Right atrium auricular region (tissue), 2 donors: Measurements from ENCODE around the gene DAAM2. TPM values are rescaled to one million over a fixed set of nuclear protein-coding genes. Genes with fewer than 3 reads are reported as not detected.

Source experiments
- DNase-seq: peaks from one replicate; pipeline ENCODE4 v3.0.0-alpha.2; 2019; ENCODE audit warnings: low spot score
- H3K27ac ChIP-seq, 2 donors: fragments of 200-600 bp; sonication (generic); 1 replicate in 1 of 2; 2 replicates in 1 of 2; pipeline ENCODE4 v1.5.1; 2016 to 2019
- H3K27me3 ChIP-seq, 2 donors: fragments of 200-600 bp; sonication (generic); one replicate each; pipeline versions ENCODE4 v1.5.1 to v1.6.0; 2017 to 2019
- H3K36me3 ChIP-seq: fragments of 200-600 bp; sonication (generic); one replicate; pipeline ENCODE4 v1.5.1; 2016
- H3K4me1 ChIP-seq, 2 donors: fragments of 200-600 bp; sonication (generic); one replicate each; pipeline versions ENCODE4 v1.5.1 to v1.6.0; 2017 to 2019
- H3K4me3 ChIP-seq, 2 donors: fragments of 200-600 bp; sonication (generic); 1 replicate in 1 of 2; 2 replicates in 1 of 2; pipeline ENCODE4 v1.5.1; 2017 to 2019; ENCODE audit warnings: mild to moderate bottlenecking in 1 of 2, moderate library complexity in 1 of 2
- H3K9me3 ChIP-seq, 2 donors: fragments of 200-600 bp; sonication (generic); one replicate each; pipeline ENCODE4 v1.5.1; 2019
- total RNA-seq, 2 donors: library from RNA; depleted of rRNA; stranded (reverse); fragments of >200 nt; gene quantifications; one replicate each; pipeline ENCODE4 v1.1.0, GENCODE V29; 2016
- TF ChIP-seq, protein P1 (sequence below), 2 donors: fragments of 200-600 bp; sonication (generic); IDR thresholded peaks; one replicate each; pipeline ENCODE4 v1.5.1; 2019; ENCODE audit warnings: antibody characterized with exemption in 2 of 2

The DAAM2 gene
- total RNA-seq, 2 donors from 2014 or later: 8.3 to 9.7 TPM

DNA sequence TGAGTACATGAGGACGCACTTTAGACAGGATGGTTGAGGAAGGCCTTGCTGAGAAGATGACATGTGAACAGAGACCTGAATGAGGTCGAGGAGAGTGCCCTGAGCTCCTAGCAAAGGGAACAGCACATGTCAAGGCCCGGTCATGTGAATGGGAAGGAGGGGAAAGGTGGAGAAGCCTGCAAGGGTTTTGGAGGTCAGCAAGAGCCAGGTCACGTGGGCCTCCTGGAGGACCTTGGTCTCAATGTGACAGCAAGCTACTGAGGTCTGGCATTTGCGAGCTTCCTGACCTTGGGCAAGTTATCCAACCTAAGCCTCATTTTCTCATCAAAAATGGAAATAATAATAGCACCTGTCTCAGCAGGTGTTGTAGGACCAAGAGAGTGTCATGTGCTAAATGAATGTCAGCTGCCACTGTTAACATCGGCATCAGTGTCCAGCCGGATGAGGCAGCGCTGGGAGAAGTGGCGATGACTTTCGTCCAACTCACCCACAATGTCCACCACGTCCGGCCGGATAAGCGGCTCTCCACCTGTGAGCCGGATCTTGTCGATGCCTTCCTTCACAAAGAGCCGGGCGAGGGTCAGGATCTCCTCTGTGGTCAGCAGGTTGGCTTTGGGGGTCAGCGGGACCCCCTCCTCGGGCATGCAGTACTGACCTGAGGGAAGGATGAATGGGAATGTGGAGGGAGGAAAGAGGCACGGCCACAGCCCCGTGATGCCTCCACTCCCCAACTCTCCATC is 133.2 kb downstream of the DAAM2 start:
- H3K27ac ChIP-seq: no peak overlapping the region

DNA sequence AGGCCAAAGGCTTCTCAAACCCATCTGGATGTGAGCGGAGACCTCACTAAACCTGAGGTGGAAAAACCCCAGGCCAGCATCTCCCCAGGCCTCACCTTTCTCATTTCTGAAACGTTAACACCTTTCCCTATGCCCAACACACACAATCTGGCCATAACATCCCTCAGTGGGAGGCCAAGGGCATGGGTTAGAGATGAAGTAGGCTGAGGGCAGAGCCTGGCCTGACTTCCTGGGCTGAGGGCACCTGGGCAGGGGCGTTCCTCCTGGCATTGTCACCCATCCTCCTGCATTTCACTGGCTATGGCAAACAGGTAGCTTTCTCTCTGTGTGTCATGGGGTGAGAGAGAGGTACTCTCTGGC is 133.7 kb downstream of the DAAM2 start:
- no peak overlapping the region for H3K27ac ChIP-seq
- DNase-seq: no peak
- peaks cover 37% of the 10 kb centered on the region for H3K36me3 ChIP-seq
- no peak overlapping the region for H3K4me3 ChIP-seq
- H3K27me3 ChIP-seq: no peaks in the 10 kb centered on the region
- no peaks in the 10 kb centered on the region for H3K9me3 ChIP-seq
- TF ChIP-seq, protein P1, sequence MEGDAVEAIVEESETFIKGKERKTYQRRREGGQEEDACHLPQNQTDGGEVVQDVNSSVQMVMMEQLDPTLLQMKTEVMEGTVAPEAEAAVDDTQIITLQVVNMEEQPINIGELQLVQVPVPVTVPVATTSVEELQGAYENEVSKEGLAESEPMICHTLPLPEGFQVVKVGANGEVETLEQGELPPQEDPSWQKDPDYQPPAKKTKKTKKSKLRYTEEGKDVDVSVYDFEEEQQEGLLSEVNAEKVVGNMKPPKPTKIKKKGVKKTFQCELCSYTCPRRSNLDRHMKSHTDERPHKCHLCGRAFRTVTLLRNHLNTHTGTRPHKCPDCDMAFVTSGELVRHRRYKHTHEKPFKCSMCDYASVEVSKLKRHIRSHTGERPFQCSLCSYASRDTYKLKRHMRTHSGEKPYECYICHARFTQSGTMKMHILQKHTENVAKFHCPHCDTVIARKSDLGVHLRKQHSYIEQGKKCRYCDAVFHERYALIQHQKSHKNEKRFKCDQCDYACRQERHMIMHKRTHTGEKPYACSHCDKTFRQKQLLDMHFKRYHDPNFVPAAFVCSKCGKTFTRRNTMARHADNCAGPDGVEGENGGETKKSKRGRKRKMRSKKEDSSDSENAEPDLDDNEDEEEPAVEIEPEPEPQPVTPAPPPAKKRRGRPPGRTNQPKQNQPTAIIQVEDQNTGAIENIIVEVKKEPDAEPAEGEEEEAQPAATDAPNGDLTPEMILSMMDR (IDR thresholded peaks at IDR 0.05): no peak
- H3K4me1 ChIP-seq: peaks cover 0 to 26% of the 10 kb centered on the region in 2 donors

More for the DNA sequence above, 133.2 kb downstream of the DAAM2 start:
- no peak for DNase-seq
- Histone ChIP-seq H3K9me3 (no peaks in the 10 kb centered on the region), H3K4me3 (no peak overlapping the region), H3K4me1 (peaks cover 0 to 20% of the 10 kb centered on the region in 2 donors), H3K36me3 (peaks cover 37% of the 10 kb centered on the region), H3K27me3 (no peaks in the 10 kb centered on the region)
- TF ChIP-seq, protein P1 (IDR thresholded peaks at IDR 0.05): no peak

DNA sequence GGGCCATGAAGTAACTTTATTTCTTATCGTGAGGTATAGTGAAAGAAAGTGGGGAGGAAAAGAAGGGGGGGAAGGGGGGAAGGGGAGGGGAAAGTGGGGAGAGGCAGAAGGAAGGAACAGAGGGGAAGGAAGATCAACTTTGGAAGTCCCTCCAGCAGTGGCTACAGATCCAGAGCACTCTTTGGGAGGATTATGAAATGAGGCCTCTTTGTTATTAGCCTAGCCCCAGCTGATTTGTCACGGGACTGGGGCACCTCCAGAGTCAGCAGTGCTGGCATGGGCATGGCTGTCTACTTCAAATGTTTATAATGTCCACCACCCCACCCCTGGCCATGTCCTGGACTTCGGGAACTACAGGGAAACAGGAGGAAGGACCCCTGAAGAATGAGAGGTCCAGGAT is 134.5 kb downstream of the DAAM2 start:
- Histone ChIP-seq H3K9me3 (no peaks in the 10 kb centered on the region), H3K4me3 (no peak overlapping the region), H3K27ac (no peak overlapping the region), H3K36me3 (peaks cover 37% of the 10 kb centered on the region), H3K4me1 (peaks cover 0 to 34% of the 10 kb centered on the region in 2 donors), H3K27me3 (no peaks in the 10 kb centered on the region)
- TF ChIP-seq, protein P1 (IDR thresholded peaks at IDR 0.05): no peak
- DNase-seq: no peak

DNA sequence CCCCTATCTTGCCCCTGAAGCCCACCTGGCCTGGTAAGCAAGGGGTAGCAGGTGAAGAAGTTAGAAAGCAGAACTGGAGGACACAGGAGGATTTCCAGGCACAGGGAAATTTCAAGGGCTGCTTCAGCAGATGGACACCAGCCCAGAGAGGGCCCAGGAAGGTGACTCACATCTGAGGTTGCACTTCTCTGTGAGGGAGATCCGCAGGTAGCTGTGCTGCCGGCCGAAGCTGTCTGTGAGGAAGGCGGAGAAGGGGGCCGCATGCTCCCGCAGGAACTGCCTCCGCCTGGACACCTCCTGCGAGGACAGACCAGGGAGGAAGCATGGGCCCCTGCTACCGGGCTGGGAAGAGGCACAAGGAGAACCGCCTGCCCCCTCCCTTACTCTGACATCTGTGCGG is 135.0 kb downstream of the DAAM2 start:
- TF ChIP-seq, protein P1 (IDR thresholded peaks at IDR 0.05): no peak
- no peaks in the 10 kb centered on the region for H3K9me3 ChIP-seq
- H3K27ac ChIP-seq: no peak overlapping the region
- no peaks in the 10 kb centered on the region for H3K27me3 ChIP-seq
- DNase-seq: no peak
- H3K36me3 ChIP-seq: peaks cover 37% of the 10 kb centered on the region
- H3K4me3 ChIP-seq: no peak overlapping the region
- H3K4me1 ChIP-seq: peaks cover 0 to 38% of the 10 kb centered on the region in 2 donors

DNA sequence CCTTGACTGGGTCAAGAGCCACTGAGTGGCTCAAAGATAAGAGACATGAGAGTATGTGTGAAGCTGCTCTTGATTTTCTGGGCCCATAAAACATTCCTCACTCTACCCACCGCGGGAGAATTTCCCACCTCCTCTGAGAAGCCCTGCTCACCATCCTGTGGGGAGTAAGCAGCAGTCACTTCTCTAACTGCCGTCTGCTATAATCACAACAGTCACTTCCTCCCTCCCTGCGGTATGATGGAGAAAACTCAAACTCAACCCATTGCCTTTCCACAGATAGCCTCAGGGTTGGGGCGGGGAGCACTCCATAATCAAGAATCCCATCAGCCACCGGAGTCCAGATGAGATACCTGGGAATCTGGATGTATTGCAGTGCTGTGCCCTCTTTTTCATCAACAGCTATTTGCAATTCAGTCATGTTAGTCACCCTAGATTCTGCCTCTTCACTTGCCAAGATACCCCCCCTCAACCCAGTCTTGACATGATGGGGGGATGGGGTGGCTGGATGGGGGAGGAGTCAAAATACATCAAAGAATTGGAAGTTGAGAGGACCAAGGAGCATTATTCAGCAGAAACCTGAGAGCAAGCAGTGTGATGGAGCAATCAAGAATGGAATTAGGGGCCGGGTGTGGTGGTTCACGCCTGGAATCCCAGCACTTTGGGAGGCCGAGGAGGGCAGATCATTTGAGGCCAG is 137.0 kb downstream of the DAAM2 start:
- Histone ChIP-seq H3K27me3 (no peaks in the 10 kb centered on the region), H3K36me3 (peaks cover 19% of the 10 kb centered on the region), H3K27ac (no peak overlapping the region), H3K9me3 (no peaks in the 10 kb centered on the region), H3K4me3 (no peak overlapping the region), H3K4me1 (peaks cover 0 to 52% of the 10 kb centered on the region in 2 donors)
- TF ChIP-seq, protein P1 (IDR thresholded peaks at IDR 0.05): no peak
- DNase-seq: no peak
